Placental pericyte (primary cell): ENCODE data around the gene SELENOH. TPM values are rescaled to one million over a fixed set of nuclear protein-coding genes. Genes with fewer than 3 reads are reported as not detected.

Experiments used
- small RNA-seq: library from RNA; depleted of rRNA; stranded (forward); fragments of <200 nt; gene quantifications from one replicate; pipeline ENCODE3, GENCODE V24; 2012; ENCODE audit warnings: low replicate concordance
- total RNA-seq: library from RNA; depleted of rRNA; stranded (reverse); fragments of >200 nt; gene quantifications from 2 replicates; pipeline ENCODE4 v1.2.3, GENCODE V29; 2012

The SELENOH gene
- 56.7 and 79.7 TPM in 2 replicates for total RNA-seq

GRCh38 chr11:57741132-57742086 is at the start of gene SELENOH:
TSS of gene SELENOH (plus strand) at chr11:57741491. CDS start at chr11:57741596, 105 bp downstream.

GRCh38 chr11:57711414-57712255 is 29.7 kb upstream of the SELENOH start, which contains the start of gene MED19:
TSS of gene MED19 (minus strand) at chr11:57712215. CDS start at chr11:57712179, 36 bp downstream.

GRCh38 chr11:57712256-57713150 is 28.8 kb upstream of the SELENOH start, which contains the start of gene TMX2:
TSS of gene TMX2 (plus strand) at chr11:57712593. CDS start at chr11:57712619, 26 bp downstream.

GRCh38 chr11:57751676-57752253 is 10.5 kb downstream of the SELENOH start, which contains the start of gene BTBD18:
TSS of gene BTBD18 (minus strand) at chr11:57751819. CDS start at chr11:57751188, 631 bp downstream.

GRCh38 chr11:57761301-57762234 is 20.3 kb downstream of the SELENOH start, which contains the start of gene CTNND1:
TSS of gene CTNND1 (plus strand) at chr11:57761802. CDS start at chr11:57791479, 29,677 bp downstream.

Small RNAs within 50 kb of the gene (small RNA-seq; reads per million reads assigned to genes)
- gene AP001931.1 (not detected), gene TMX2-CTNND1 (not detected)

Other genes starting within 250 kb of the SELENOH start
- 13.2 and 34.4 TPM in 2 replicates for gene SLC43A1, start 225.8 kb upstream of the SELENOH start, total RNA-seq
- 22.1 and 27.9 TPM in 2 replicates for gene TIMM10, start 210.7 kb upstream of the SELENOH start, total RNA-seq
- not detected in 2 replicates for gene SMTNL1, start 203.9 kb upstream of the SELENOH start, total RNA-seq
- gene UBE2L6, start 173.8 kb upstream of the SELENOH start, total RNA-seq, result 39.4 and 57.1 TPM in 2 replicates
- gene SERPING1, start 143.8 kb upstream of the SELENOH start, total RNA-seq, result 1.6 and 16.4 TPM in 2 replicates
- 0.14 TPM in 1 of 2 replicates, not detected in the other for gene YPEL4, start 91.6 kb upstream of the SELENOH start, total RNA-seq
- 16.0 and 25.8 TPM in 2 replicates for gene CLP1, start 83.7 kb upstream of the SELENOH start, total RNA-seq
- gene ZDHHC5, start 73.4 kb upstream of the SELENOH start, total RNA-seq, result 56.7 and 77.9 TPM in 2 replicates
- 10.3 and 15.3 TPM in 2 replicates for gene MED19, start 29.3 kb upstream of the SELENOH start, total RNA-seq
- 88.0 and 89.0 TPM in 2 replicates for gene TMX2, start 28.9 kb upstream of the SELENOH start, total RNA-seq
- gene BTBD18, start 10.3 kb downstream of the SELENOH start, total RNA-seq, result not detected in 2 replicates
- 108 and 195 TPM in 2 replicates for gene CTNND1, start 20.3 kb downstream of the SELENOH start, total RNA-seq